KMS-11 (cell line): ENCODE results near the gene IL12RB2.

Experiments
- H2AFZ ChIP-seq: fragments of 200-600 bp; sonication (generic); 2 replicates; pipeline ENCODE4 v1.6.1; 2016; ENCODE audit warnings: antibody characterized with exemption, mixed run types, low read depth
- H3K27ac ChIP-seq: fragments of 200-600 bp; sonication (generic); 2 replicates; pipeline ENCODE4 v1.6.1; 2016; ENCODE audit warnings: mild to moderate bottlenecking, mixed run types
- H3K27me3 ChIP-seq: fragments of 200-600 bp; sonication (generic); 2 replicates; pipeline ENCODE4 v1.6.1; 2017; ENCODE audit warnings: mild to moderate bottlenecking, low read depth, mixed run types, moderate library complexity; ENCODE audit not compliant: insufficient read depth
- H3K36me3 ChIP-seq: fragments of 200-600 bp; sonication (generic); 2 replicates; pipeline ENCODE4 v1.6.1; 2017; ENCODE audit warnings: mild to moderate bottlenecking, mixed run types; ENCODE audit not compliant: insufficient read depth
- H3K4me1 ChIP-seq: fragments of 200-600 bp; sonication (generic); 2 replicates; pipeline ENCODE4 v1.6.1; 2016; ENCODE audit warnings: mild to moderate bottlenecking, low read depth, mixed run types; ENCODE audit not compliant: poor library complexity, severe bottlenecking
- H3K4me2 ChIP-seq: fragments of 200-600 bp; sonication (generic); 2 replicates; pipeline ENCODE4 v1.7.0; 2016; ENCODE audit warnings: mild to moderate bottlenecking, mixed run types
- H3K4me3 ChIP-seq: fragments of 200-600 bp; sonication (generic); IDR thresholded peaks from 2 replicates; pipeline ENCODE4 v1.6.1; 2017; ENCODE audit warnings: low read depth, low read length, mixed read lengths; ENCODE audit not compliant: insufficient read depth
- H3K79me2 ChIP-seq: fragments of 200-600 bp; sonication (generic); 2 replicates; pipeline ENCODE4 v1.6.1; 2016; ENCODE audit warnings: low read depth, mixed run types; ENCODE audit not compliant: insufficient read depth
- H3K9ac ChIP-seq: fragments of 200-600 bp; sonication (generic); 2 replicates; pipeline ENCODE4 v1.6.1; 2016; ENCODE audit warnings: mild to moderate bottlenecking, mixed run types
- H4K20me1 ChIP-seq: fragments of 200-600 bp; sonication (generic); 2 replicates; pipeline ENCODE4 v1.6.1; 2016; ENCODE audit warnings: mild to moderate bottlenecking, mixed run types; ENCODE audit not compliant: insufficient read depth
- TF ChIP-seq, protein P1 (sequence below): fragments of 200-600 bp; sonication (generic); conservative IDR thresholded peaks from 2 replicates; pipeline ENCODE4 v1.6.1; 2017; ENCODE audit warnings: low read depth, mild to moderate bottlenecking, antibody characterized with exemption, low read length, moderate library complexity, mixed read lengths

The IL12RB2 gene

DNA sequence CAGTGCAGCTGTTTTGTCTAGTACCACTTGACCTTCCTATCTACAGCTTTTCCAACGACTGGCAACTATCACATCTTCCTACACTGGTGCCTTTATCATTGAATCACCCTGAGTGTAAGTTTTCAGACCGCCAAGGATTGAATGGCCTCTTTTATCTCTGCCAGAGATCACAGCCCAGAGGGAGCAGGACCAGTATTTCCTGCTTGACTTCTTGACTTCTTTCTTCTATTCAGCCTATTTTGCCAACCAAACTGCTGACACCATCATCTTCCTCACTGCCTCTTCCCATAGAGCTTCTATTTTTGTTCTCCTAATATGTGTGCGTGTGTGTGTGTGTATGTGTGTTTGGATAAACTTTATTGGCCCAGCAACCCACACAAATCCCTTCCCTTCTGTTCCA is 68.7 kb downstream of the IL12RB2 start:
- TF ChIP-seq, protein P1, sequence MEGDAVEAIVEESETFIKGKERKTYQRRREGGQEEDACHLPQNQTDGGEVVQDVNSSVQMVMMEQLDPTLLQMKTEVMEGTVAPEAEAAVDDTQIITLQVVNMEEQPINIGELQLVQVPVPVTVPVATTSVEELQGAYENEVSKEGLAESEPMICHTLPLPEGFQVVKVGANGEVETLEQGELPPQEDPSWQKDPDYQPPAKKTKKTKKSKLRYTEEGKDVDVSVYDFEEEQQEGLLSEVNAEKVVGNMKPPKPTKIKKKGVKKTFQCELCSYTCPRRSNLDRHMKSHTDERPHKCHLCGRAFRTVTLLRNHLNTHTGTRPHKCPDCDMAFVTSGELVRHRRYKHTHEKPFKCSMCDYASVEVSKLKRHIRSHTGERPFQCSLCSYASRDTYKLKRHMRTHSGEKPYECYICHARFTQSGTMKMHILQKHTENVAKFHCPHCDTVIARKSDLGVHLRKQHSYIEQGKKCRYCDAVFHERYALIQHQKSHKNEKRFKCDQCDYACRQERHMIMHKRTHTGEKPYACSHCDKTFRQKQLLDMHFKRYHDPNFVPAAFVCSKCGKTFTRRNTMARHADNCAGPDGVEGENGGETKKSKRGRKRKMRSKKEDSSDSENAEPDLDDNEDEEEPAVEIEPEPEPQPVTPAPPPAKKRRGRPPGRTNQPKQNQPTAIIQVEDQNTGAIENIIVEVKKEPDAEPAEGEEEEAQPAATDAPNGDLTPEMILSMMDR: no peak
- Histone ChIP-seq H3K9ac (no peak overlapping the region), H3K27ac (no peak overlapping the region), H3K36me3 (no peaks in the 10 kb centered on the region), H3K27me3 (no peaks in the 10 kb centered on the region), H3K4me1 (peaks cover 5% of the 10 kb centered on the region), H2AFZ (no peak overlapping the region), H4K20me1 (no peaks in the 10 kb centered on the region), H3K79me2 (no peaks in the 10 kb centered on the region), H3K4me2 (no peak overlapping the region), H3K4me3 (no peak overlapping the region)

DNA sequence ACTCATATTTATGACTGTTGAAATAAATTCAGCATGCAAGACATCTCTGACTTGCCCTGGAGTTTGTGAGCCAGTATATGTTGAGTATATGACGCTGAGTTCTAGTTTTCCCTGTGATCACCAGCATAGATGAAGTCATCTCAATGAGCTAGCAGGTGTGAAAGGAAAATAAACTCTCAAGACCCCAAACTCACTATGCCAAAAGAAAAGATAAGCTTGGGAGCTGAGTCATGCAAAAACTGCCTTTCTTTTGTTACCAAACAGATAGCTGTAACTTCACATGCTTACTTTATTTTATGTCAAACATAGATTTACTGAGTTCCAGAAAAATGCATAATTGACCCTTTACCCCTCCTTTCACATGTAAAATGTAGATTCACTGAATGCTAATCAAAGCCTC is 69.6 kb downstream of the IL12RB2 start:
- Histone ChIP-seq H4K20me1 (no peaks in the 10 kb centered on the region), H3K4me1 (peaks cover 5% of the 10 kb centered on the region), H3K9ac (no peak overlapping the region), H3K4me2 (no peak overlapping the region), H3K27ac (no peak overlapping the region), H3K36me3 (no peaks in the 10 kb centered on the region), H3K4me3 (no peak overlapping the region), H3K27me3 (no peaks in the 10 kb centered on the region), H3K79me2 (no peaks in the 10 kb centered on the region), H2AFZ (no peak overlapping the region)
- TF ChIP-seq, protein P1: no peak

DNA sequence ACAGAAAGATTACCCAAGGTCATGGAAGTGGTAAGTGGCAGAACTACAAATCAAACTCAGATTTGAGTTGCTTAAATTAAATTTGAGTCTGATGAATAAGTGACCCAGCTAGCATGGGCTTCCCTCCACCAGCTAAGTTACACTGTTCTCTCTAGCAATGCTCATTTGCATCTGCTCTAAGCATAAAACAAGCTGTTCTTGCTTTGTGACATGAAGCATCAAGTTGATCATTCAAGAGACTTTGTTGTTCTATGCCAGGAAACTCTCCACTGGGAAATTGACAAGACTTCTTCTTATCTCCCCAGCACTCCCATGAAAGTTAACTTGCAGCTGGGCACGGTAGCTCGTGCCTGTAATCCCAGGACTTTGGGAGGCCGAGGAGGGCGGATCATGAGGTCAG is 73.5 kb downstream of the IL12RB2 start:
- Histone ChIP-seq H2AFZ (no peak overlapping the region), H3K79me2 (no peaks in the 10 kb centered on the region), H3K27me3 (no peaks in the 10 kb centered on the region), H3K4me1 (peaks cover 5% of the 10 kb centered on the region), H4K20me1 (no peaks in the 10 kb centered on the region), H3K9ac (no peak overlapping the region), H3K27ac (no peak overlapping the region), H3K4me2 (no peak overlapping the region), H3K4me3 (no peak overlapping the region), H3K36me3 (no peaks in the 10 kb centered on the region)
- TF ChIP-seq, protein P1: no peak

DNA sequence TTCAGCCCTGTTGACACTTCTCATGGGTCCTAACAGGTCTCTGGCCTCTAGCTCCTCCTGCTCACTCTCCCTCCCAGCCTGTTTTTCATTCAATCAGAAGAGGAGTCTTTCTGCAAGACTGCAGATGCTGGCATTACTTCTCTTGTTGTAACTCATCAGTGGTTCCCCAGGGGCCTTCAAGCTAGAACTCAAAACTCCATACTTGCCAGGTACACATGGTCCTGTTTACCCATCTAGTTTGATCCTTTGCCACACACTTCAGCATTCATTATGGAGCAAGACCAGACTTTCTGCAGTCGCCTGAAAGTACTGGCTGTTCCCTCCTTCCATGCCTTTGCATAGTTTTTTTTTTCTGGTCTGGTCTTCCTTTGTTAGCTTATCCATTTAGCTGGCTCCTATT is 74.6 kb downstream of the IL12RB2 start:
- no peak overlapping the region for H3K4me2 ChIP-seq
- no peak overlapping the region for H3K9ac ChIP-seq
- H3K27ac ChIP-seq: no peak overlapping the region
- TF ChIP-seq, protein P1: no peak
- peaks cover 5% of the 10 kb centered on the region for H3K4me1 ChIP-seq
- no peaks in the 10 kb centered on the region for H3K79me2 ChIP-seq
- H2AFZ ChIP-seq: no peak overlapping the region
- no peaks in the 10 kb centered on the region for H3K36me3 ChIP-seq
- no peak overlapping the region for H3K4me3 ChIP-seq
- H4K20me1 ChIP-seq: no peaks in the 10 kb centered on the region
- H3K27me3 ChIP-seq: no peaks in the 10 kb centered on the region
